Stimulated activated CD4-positive, alpha-beta T cell treated with anti-CD3 and anti-CD28 coated beads, Interleukin-2, amount 100 ng/mL, for 48 hours (primary cell): ENCODE measurements around the gene DGAT2.

Experiments used
- DNase-seq, 2 donors: peaks; one replicate each; pipeline ENCODE4 v3.0.0-alpha.2; 2020

Gene DGAT2

DNA sequence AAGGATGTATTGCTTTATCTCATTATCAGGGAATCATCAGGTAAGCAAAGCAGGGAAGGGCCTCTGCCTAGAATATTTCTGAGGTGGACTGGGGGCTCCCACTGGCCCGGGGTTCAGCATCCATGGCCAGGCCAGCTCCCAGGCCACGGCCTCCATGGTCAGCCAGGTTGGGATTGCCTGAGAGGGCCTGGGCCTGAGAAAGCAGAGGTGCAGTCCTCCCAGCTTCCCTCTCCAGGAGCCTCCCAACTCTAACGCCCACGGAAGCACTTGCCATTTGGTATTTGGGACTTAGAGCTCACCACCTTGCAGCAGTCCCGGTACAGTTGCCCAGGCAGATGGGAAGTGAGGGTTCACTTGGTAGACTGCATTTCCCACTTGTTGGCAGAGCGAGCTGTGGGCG lies 12.7 kb downstream of the DGAT2 start:
- DNase-seq: no peak

DNA sequence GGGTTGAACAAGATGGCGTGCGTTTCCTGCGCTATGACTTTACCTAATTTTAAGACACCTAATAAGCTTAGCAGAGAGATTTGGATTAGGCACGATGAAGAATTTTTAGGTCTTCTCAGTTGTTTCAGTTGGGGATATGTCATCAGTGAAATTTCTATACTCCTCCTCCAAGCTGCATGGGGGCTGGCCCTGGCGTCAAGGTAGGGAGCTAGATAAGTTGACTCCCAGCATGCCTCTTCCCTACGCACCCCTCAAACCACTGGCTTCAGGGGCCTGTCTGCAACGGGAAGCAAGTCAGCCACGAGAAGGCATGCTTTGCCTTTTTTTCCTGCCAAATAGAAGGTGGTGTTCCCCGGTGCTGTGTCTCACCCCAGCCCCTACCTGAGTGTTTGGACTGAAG lies 13.3 kb downstream of the DGAT2 start:
- no peak for DNase-seq

DNA sequence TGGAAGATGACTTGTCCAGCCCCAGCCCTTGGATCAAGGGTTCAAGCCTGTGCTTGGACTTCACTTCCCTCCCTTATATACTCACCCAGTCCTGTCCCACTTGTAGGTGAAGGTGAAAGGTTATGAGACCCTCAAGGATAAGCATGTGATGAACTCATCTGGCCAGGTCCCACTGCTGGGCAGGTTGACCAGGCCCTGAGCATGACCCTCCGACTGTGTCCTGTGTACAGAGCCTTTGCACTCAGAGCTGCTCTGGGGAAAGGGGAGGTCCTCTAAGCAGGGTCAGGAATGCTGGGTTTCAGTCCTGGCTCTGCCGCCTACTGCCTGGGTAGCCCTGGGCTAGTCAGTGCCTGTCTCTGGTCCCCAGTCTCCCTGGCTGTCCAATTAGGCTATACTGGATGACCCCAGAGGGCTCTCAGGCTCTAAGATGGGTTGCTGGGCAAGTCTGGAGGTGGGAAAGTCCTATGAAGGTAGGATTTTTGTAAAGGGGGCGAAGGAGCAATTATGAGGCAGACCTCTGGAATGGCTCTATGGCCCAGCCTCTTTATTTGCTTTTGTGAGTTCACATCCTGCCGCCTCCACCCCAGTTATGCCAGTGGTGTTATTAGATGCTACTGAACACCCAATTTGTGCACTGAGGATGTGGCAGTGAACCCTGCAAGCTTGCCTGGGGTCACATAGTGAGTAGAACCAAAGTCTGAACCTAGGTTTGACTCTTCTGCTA lies 14.1 kb downstream of the DGAT2 start:
- DNase-seq: no peak

DNA sequence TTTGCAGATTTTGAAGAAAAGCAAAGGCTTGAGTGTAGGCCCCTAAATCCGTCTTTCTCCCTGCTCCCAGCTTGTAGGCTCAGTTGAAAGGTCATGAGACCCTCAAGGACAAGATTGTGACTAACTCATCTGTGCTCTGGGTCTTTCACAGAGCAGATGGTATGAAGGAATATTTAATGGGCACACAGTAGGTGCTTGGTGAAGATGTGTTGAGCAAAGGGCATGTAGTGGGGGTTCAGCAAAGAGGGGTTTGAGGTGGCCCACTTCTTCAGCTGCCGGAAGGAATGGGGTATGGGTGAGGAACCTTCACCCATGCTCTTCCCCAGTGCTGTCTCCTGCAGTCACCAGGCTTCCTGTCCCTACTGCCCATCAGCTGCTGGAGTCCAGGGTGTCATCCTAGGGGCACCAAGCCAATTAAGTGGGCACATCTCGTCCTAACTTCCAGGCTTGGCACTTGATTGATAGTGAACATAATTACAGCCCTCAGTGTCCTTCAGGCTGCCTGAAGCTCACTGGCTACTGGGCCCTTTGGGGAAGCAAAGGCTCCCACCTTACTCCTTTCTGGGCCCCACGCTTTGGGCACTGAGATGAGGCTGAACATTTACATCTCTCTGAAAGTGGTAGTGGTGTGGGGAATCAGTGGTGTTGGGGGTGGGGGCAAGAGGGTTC lies 15.0 kb downstream of the DGAT2 start:
- no peak for DNase-seq

DNA sequence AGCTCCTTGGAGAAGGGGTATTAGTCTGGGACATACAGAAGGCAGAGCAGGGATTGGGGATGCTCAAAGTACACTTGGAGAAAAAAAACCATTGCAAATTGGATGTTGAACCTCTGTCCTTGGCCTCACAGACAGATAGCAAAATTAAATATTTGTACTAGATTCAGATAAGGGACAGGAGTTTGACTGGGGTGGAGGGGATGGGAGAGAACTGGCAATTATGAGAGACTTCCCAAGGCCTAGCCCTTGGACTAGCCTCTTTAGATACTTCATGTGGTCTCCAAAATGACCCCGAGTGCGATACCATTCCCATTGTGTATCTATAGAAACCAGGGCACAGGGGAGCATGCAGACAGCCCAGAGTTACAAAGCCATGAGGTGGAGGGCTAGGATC lies 15.5 kb downstream of the DGAT2 start:
- DNase-seq: no peak

DNA sequence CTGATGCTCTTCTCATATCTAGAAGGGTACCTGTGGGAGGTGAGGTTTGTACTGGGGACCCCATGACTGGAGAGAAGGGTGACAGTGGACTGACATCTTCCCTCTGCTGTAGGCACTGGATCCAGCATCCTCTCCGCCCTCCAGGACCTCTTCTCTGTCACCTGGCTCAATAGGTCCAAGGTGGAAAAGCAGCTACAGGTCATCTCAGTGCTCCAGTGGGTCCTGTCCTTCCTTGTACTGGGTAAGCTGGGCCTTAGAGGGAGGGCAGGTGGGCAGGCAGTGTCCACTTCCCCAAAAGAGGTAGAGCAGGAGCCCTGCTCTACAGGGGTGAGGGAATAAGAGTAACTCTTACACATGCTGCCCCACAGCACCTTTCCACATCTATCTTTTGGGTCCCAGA lies 15.9 kb downstream of the DGAT2 start:
- DNase-seq: no peak

DNA sequence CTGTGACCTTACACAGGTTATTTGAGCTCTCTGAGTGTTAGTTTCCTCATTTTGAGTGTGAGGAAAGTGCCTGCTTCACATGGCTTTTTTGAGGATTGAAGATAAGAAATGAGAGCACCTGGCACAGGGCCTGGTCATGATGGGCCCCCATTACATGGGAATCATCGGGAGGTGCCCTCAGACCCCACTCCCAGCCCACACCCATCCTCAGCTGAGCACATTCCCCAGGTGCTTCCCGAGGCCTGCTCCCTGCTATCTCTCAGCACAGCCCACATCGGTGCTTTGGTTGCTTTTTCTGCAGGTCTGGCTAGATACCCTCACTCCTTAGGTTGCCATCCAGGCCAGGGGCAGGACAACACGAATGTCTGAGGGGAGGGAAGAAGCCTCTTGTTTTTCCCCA lies 16.6 kb downstream of the DGAT2 start:
- DNase-seq: no peak

DNA sequence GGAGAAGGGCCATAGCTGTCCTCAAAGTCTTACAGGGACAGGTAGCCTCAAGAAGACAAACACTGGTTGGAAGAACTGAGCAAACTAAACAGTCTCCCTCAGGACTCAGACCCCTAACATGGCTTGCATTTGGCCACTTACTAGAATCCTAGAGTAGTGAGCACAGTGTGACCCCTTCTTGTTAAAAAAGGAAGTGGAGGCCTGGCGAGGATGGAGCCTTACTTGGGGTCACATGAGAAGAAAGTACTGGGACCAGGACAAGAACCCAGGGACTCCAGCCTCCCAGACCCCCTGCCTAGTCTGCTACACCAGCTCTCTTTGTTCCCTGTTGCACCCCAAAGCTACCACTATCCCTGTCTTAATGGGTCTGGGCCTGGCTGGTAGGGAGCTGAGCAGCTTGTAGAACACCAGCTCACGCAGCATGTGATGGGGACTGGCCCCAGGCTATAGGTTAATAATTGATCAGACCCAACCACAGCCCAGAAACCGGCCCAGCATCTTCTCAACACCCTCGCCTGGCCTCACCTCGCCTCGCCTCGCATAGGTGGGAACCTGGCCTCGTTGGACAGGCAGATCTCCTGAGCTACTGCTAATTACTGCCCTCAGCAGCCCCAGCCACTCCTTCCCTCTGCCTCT lies 17.6 kb downstream of the DGAT2 start:
- no peak for DNase-seq

DNA sequence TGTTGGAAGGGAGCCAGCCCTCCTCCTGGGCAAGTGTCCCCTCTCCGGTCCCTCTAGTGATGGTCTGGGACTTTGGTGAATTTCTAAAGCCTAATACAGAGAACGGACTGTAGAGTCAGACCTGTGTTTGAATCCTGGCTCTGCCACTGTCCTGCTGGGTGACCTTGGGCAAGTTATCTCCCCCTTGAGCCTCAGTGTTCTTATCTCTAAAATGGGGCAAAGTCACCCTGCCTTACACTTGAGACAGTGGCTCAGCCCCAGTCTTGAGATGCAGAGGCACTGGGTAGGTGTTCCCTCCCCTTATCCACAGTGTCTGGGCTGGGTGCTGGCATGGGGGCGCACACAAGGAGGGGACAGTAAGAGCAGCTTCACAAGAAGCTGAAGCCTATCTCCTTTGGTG lies 20.9 kb downstream of the DGAT2 start:
- no peak for DNase-seq

DNA sequence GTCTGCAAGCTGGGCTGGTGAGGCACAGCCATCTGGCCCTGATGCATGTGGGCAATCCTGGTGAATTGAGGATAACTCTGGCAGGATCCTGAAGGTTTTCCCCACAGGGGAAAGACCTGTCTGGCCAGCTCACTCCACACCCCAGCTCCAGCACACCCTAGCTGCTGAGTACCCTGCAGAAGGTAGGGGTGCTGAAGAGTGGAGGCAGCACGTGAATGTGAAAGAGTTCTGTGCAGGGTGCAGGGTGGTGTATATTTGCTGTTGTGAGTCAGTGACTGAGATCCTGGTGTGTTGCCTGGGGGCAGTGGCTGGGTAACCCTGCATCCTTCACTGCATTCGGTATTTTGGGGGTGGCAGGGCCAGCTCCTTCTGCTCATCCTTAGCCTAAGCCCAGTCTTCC lies 22.4 kb downstream of the DGAT2 start:
- no peak for DNase-seq

DNA sequence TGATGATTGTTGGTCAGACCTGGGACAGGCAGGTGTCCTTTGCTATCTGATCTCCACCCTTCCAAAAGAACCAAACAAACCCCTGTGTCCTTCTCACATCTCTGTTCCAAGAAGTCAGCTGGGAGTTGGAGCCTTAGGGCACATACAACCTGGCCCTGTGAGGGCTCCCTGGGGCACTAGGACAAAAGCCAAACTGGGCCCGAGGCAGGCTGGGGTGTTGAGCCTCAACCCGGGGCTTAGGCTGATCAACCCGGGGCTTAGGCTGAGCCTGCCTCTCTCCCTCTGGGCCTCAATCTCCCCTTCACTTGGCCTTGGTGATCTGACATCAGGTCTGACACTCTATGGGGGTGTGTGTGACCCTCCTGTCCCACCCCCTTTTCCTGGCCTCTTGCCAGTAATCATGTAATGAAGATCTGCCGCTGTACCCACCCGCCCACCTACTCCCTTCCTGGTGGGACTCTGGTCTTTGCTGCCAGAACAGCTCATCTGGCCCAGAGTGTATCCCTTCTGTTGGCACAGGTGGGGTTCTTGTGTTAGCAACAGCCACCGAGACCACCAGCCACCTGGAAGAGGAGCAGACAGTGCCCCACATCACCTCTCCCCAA lies 23.7 kb downstream of the DGAT2 start:
- no peak for DNase-seq

DNA sequence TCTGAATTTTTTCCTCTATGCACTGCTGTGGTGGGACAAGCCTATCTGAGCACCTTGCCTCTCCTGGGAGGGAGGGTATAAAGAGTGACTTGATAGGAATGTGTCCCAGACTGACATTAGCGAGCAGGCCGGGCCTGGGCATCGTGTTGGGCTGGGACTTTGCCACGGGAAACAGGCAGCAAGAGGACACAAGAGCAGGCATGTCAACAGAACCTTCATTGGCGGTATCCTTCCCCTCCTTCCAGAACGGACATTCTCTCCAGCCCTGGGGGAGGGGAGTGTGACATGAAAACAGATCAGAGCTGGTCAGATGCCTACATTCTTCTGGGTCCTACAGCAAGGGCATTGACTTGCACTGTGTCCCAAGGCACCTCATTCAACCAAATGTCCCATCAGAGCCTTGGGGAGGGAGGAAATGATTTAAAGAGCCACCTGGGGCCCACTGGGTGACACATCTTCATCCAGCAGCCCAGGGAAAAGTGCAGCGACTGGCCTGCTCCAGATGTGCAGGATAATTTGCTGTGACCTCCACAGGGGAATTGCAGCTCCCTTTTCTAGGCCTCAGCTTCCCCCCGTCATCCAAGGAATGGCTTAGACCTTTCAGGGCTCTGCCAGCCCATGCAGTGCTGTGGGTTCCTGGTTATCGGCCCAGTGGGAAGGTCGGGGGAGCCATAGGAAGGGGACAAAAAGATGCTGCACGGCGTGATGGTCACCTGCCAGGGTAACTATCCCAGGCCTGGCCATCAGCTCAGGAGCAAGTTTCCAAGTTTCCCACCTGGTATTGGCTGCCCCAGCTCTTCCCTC lies 24.6 kb downstream of the DGAT2 start:
- DNase-seq: no peak

DNA sequence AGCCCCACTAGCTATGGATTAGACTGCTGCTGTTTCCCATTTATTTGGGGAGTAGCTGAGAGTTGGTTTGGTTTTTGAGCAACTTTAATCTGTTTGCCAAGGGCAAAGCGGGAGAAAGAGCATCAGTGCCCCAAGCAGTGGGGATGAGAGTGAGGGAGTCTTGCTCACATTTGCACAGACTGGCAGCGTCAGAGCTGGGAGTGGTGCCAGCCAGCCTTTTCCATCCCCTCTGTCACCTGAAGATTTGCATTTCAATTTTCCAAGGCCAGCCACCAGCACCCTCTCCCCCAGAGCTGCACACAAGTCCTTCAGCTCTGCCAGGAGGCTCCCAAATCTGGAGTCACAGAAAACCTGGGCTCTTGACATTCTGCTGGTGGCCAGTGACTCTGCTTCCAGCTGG lies 25.4 kb downstream of the DGAT2 start:
- no peak for DNase-seq

DNA sequence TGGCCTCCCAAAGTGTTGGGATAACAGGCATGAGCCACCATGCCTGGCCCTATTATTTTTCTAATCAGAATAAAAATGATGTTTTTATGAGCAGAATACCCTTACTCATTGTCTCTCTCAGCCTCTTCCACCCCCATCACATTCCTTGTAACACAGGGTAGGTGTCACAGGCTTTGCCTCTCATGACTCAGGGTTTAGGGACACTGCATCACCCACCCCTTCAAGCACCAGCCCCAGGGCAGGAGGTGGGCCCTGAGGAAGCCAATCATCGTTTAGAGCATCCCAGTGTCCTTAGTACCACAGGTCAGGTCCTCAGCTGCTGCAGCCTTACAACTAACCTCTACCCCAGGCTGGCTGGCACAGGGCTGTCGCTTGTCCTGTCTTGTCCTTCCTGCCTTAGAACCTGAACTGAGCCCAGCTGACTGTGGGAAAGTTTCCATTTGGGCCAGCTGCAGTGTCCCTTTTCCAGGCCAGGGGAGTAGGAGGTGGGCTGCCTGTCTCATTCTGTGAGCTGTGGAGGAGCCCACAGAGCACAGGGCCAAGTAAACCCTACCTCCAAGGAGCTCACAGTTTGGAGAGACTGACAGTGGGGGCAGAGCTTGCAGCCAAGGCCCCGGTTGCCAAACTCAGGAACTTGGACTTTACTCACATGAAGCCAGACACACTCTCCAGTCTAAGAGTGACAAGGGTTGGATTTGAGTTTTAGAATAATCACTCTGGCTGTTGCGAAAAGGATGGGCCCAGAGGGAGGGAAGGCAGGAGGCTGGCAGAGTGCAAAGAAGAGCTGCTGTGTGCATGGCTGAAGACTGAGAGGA lies 26.9 kb downstream of the DGAT2 start:
- DNase-seq: no peak

DNA sequence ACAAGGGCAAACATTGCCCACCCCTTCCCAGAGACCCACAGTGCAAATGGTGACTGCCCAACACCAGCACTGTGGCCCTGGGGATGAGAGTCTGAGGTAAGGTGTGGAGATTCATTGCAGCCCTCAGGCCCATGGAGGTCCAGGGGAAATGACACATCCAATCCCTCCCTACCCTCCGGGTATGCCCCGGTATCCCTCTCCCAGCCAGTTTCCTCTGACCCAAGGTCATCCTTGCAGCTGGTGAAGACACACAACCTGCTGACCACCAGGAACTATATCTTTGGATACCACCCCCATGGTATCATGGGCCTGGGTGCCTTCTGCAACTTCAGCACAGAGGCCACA lies 27.5 kb downstream of the DGAT2 start:
- no peak for DNase-seq

DNA sequence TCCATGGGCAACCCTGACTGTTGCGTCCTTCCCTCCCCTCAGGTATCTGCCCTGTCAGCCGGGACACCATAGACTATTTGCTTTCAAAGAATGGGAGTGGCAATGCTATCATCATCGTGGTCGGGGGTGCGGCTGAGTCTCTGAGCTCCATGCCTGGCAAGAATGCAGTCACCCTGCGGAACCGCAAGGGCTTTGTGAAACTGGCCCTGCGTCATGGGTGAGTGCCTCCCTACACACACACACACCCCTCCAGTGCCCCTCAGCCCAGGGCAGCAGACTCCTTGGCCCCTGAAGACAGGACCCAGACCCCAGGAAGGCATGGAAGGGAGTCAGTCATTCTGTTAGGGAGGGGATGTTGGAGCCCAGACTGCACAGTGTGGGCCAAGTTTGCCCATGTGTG lies 28.5 kb downstream of the DGAT2 start:
- no peak for DNase-seq

DNA sequence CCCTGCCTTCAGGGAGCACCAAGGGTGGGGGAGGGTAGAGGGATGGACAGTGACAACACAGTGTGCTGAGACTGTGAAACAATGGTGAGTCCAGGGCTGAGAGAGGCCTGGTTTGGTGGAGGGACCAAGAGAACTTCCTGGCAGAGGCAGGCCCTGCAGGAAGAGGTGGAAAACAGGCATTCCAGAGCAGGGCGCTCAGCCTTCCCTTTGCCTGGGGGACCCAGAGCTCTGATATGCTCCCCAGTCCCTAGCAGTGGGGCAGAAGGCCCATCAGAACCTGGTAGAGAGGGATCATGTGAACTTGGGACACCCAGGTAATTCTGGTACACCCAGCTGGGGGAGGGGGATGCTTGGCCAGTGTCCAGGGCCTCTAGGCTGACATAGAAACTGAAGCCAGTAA lies 29.2 kb downstream of the DGAT2 start:
- no peak for DNase-seq

DNA sequence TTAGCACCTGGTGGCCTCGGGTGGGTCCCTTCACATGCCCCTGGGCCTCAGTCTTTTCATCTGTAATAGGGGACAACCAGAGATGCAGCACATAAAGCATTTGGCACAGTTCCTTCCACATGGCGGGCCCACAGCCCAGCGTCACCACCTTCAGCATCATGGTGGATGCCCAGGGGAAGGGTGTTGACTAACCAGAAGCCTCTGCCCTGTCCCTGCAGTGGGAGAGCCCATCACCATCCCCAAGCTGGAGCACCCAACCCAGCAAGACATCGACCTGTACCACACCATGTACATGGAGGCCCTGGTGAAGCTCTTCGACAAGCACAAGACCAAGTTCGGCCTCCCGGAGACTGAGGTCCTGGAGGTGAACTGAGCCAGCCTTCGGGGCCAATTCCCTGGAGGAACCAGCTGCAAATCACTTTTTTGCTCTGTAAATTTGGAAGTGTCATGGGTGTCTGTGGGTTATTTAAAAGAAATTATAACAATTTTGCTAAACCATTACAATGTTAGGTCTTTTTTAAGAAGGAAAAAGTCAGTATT lies 31.6 kb downstream of the DGAT2 start:
- DNase-seq: no peak

DNA sequence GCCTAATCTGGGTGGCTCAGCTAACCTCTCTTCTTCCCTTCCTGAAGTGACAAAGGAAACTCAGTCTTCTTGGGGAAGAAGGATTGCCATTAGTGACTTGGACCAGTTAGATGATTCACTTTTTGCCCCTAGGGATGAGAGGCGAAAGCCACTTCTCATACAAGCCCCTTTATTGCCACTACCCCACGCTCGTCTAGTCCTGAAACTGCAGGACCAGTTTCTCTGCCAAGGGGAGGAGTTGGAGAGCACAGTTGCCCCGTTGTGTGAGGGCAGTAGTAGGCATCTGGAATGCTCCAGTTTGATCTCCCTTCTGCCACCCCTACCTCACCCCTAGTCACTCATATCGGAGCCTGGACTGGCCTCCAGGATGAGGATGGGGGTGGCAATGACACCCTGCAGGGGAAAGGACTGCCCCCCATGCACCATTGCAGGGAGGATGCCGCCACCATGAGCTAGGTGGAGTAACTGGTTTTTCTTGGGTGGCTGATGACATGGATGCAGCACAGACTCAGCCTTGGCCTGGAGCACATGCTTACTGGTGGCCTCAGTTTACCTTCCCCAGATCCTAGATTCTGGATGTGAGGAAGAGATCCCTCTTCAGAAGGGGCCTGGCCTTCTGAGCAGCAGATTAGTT lies 32.3 kb downstream of the DGAT2 start:
- no peak for DNase-seq

DNA sequence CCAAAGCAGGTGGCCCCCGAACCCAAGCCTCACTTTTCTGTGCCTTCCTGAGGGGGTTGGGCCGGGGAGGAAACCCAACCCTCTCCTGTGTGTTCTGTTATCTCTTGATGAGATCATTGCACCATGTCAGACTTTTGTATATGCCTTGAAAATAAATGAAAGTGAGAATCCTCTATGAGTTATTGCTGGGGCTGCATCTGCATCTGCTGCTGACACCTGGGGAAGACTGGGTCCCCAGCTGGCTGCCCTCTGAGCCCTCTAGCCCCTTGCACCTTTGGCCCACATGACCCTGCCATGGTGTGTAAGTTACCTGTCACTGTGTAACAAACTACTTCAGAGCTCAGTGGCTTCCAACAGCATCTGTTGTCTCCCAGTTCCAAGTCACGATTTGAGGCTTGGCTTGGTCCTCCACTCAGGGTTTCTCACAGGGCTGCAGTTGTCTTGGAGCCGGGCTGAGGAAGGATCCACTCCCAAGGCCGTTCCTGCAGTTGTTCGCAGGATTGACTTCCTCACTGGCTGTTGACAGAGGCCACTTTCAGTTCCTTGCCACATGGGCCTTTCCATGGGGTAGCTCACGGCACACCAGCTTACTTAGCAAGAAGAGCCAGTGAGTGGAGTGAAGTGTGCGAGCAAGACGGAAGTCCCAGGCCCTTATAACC lies 32.9 kb downstream of the DGAT2 start:
- DNase-seq: no peak
